Fibroblast of skin of abdomen (primary cell): ENCODE results near the gene CCDC192.
"Not testable (repeated sequence)": the region's sequence is repeated elsewhere in the genome, so short reads cannot be mapped to it uniquely, and the experiment has no call there.

Experiments
- DNase-seq: peaks from one replicate; pipeline ENCODE4 v3.0.0-alpha.2; 2013

CCDC192 gene

GRCh38 chr5:127810707-127811490 lies 107.7 kb downstream of the CCDC192 start:
- no peak for DNase-seq

DNA sequence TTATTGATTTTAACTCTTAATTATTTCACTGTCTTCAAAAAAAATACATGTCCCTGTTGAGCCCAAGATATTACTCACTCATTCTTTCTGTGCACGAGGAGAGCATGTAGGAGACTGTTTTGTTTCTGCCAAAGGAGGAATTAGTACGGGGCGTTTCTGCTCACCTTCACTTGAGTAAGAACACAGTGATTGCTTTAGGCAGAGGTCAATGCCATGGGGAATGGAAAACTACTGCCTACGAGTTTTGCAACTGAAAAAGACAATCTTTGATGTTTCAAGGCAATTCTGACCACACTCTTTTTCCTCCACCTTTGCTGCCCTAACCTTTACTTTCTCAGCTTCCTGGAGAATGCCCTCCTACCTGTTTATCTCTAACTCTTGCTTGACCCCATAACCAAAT lies 109.4 kb downstream of the CCDC192 start:
- DNase-seq: no peak

DNA sequence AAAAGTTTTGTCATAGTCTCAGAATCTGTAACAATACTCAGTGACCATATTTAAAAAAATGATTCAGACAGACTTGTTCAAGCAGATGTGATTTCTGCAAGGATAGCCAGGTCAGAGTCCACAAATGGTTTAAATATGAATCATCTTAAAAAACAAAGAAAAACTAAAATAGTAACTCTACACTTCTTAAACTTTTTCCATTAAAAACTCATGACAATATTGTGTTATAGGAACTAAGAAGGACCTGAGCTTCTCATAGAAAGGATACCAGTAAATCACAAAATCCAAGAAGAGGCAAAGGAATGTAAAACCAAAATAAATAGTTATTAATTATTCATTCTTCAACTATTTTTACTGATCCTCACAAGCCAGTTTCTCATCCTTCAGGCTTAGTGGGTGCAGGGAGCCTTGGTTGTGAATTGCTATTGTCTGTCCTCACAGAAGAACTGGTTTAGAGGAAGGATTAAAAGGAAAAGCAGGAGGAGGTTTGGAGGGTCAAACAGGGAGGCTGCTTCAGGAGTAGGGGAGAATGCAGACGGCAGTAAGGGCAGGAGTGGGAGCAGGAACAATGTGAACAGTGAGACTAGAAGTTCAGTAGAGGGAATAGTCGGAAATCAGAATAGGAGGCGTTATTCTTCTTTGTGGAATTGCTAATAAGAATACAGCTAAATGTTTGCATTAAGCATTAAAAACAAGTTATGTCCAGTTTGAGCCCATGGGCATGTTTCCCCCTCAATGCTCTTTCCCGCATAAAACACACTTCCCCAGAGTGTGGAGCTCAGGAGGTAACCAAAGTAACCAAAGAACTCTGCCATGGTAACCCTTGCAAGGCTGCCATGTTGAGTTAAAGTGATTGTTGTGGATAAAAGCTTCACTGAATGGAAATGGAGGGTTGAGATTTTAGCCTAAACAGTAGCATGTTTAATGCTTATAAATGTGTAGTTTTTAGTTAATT lies 110.7 kb downstream of the CCDC192 start:
- DNase-seq: peak; percentile 88

GRCh38 chr5:127814588-127814973 lies 111.4 kb downstream of the CCDC192 start:
- no peak for DNase-seq

- DNase-seq: peak; percentile 93
Observed at GRCh38 chr5:127820910-127821553, 117.8 kb downstream of the CCDC192 start.

DNA sequence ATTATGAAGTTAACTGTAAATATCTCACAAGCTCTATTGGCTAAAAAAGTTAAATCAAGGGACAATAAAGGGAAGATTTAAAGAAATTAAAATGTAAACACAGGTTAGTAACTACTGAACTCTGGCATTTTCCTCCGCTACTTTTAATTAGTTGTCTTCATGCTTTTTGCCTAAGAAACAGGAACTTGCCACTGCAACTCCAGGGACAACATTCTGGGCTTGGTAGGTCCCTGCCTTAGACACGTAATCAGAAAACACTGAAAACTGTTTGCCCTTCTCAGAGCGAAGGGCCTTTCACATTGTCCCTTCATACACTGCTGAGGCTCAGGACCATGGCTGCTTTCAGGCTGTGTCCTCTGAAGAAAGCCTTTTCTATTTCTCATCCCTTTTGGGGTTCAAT lies 118.7 kb downstream of the CCDC192 start:
- no peak for DNase-seq

- no peak for DNase-seq
Observed at GRCh38 chr5:127824126-127824525, 120.9 kb downstream of the CCDC192 start.

- DNase-seq: peak; percentile 85
Observed at GRCh38 chr5:127826011-127826410, 122.8 kb downstream of the CCDC192 start.

- no peak for DNase-seq
Observed at GRCh38 chr5:127827451-127827850, 124.3 kb downstream of the CCDC192 start.

DNA sequence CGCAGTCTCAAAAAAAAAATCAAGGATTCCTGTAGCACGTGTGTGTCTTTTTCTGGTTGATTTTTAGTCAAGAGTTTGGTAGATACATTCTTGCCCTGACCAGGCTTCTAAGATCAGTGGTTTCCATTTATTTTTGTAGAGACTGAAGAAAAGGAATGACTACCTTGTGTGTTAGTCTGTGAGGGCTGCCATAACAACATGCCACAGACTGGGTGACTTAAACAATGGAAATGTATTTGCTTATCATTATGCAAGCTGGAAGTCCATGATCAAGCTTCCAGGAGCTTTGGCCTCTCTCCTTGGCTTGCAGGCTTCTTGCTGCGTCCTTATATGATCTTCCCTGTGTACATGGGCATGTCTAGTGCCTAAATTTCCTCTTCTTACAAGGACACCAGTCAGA lies 127.0 kb downstream of the CCDC192 start:
- peak; percentile 28 for DNase-seq

- DNase-seq: no peak
Observed at GRCh38 chr5:127830829-127831598, 127.8 kb downstream of the CCDC192 start.

- no peak for DNase-seq
Observed at GRCh38 chr5:127832067-127832466, 128.9 kb downstream of the CCDC192 start.

DNA sequence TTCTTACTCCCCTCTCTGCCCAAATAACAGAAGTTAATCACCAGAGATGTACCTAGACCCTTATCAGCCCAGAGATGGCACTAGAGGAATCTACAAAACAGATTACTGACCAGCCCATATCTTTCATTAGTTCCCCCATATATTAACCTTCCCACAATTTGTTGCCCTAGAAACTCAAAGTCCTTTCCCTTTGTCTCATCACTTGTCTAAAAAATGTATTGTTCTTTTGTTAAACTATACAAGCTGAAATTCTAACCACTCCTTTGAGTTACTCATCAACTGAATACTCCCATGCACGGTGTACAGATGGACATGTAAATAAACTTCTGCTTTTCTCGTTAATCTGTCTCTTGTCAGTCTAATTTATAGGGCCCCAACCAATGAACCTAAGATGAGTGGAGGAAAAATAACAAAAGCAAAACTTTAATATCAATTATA lies 130.9 kb downstream of the CCDC192 start:
- no peak for DNase-seq

- peak; percentile 9 for DNase-seq
Observed at GRCh38 chr5:127834554-127834953, 131.4 kb downstream of the CCDC192 start.

- DNase-seq: peak; percentile 38
Observed at GRCh38 chr5:127838661-127839060, 135.5 kb downstream of the CCDC192 start.

DNA sequence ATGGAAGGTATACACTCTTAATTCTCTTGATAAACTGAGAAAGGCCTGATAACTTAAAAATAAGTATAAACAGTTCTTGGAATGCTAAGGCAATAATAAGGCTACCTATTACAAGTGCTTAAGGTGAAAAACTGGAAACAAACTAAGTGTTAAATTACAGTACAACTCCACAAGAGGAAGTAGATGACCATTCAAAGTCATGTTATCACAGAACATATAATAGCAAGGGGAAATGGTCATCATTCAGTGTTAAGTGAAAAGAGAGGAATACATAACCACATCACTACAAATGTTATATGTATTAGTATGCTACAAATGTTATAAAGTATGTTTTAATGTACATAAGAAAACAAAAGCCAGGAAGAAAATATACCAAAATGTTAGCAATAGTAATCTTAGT lies 135.9 kb downstream of the CCDC192 start:
- no peak for DNase-seq

DNA sequence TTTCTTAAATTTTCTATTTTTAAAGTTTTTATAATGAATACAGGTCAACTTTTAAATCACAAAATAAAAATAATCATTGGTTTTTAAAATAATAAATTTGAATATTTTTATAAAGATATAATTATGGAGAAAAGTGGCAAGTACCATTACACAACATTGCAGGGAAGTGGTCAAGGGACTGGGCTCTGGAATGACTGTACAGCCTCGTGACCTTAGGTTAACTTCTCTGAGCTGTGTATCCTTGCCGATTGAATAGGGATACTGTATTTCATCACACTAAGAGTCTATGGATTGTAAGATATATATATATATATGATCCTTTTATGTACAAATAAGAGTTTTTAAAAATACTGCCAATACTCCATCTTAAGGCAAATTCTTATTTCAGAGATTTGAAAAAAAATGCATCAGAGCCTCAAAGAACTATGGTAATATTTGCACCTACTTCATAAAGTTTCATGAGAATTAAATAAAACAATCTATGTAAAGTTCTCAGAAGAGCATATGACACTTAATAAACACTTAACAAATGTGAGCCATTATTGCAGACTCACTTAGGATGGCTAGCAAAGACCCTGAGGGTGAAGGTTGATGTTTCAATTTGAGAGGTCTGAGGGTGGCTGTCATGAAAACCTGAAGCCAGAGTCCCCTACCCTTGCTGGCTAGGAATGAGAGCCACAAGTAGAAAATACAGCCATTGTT lies 136.5 kb downstream of the CCDC192 start:
- DNase-seq: no peak

DNA sequence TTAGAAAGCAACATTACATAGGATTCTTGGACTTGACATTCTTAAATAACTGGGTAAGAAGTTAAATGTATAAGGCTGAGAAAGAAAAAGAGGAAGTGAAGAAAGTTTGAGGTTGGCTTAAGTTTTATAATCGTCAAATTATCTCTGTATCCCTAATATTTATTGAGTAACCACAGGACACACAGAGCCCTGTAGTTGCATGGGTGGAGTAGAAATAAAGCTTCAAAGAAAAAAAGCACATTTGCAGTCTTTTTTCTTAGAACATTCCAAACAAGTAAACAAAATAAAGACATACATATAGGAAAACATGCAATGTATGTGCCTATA lies 137.0 kb downstream of the CCDC192 start:
- DNase-seq: no peak

DNA sequence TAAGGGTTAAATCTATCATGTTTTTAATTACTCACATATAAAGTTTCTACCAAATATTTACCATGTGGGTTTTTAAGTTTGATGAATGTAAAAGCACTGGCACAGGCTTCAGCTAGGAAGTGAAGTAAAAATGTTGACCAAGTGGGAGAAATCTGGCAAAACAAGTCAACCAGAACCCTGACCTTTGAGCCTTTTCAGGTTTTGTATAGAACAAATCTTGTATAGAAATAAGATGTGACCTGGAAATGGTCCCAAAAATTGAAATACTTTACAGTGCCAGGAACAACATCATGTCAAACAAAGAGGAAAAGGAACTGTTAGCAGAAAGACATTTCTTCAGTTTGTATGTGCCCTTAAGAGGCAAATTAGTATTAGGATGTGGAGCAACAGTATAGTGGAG lies 137.6 kb downstream of the CCDC192 start:
- DNase-seq: no peak

DNA sequence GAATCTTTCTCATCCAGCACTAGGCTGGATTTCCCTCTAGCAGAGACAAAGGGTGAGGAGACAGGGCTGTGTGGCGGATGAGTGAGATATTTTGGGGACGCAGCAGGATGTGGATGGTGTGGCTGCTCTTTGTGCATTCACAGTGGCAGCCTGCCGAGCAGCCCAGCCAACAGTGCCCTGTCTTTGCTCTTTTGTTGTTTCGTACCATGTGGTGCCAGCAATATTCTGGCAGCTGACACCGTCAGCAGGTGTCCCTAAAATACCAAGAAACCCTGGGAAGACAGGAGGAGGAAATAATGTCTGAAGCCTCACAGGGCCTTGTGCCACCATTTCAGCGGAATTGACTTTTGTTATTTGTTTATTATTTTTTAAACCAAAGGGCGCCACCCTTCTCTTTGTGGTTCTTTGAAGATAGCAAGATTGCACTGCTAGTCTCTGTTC lies 141.4 kb downstream of the CCDC192 start:
- no peak for DNase-seq

DNA sequence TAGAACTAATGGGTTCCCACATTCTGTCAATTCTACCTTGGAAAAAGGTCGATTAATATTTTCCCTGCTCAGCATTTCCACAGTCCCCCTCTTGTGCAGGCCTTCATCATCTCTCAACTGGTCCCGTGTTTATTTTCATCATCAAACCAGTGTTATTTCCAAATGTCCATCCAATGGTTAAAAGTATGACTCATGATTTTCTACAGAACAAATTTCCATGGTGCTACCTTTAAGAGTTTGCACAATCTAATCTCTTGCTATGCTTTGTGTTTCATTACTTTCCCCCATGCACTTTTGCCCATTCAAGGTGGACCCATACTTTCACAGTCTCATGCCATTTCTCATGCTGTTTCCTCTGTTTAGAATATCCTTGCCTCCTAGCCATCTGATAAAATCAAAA lies 143.7 kb downstream of the CCDC192 start:
- DNase-seq: no peak

DNA sequence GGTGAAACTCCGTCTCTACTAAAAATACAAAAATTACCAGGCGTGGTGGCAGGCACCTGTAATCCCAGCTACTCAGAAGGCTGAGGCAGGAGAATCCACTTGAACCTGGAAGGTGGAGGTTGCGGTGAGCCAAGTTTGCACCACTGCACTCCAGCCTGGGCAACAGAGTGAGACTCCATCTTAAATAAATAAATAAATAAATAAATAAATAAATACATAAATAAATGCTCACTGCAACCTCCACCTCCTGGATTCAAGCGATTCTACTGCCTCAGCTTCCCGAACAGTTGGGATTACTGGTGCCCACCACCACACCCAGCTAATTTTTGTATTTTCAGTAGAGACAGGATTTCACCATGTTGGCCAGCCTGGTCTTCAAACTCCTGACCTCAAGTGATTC lies 144.4 kb downstream of the CCDC192 start:
- DNase-seq: not testable (repeated sequence)
